HCT116 (cell line): ENCODE data around the gene ABCC2. TPM values are rescaled to one million over a fixed set of nuclear protein-coding genes. Genes with fewer than 3 reads are reported as not detected.

ENCODE experiments used
- ATAC-seq: fragments of 200-7000 bp; cut with Tn5 transposase; 2 replicates; pipeline ENCODE4 v1.9.1; 2020; ENCODE audit warnings: mild to moderate bottlenecking, moderate library complexity
- BruUV-seq: library from RNA; stranded (reverse); fragments of 400-500 nt; replicated peaks from 2 replicates; lab custom pipeline; 2021; lab: Mats Ljungman, UMichigan
- CTCF ChIA-PET: fragments of 300-600 bp; sonication (Branson Sonifier 250); formaldehyde crosslinking; loops from one replicate; lab custom pipeline; 2021; ENCODE audit warnings: antibody characterized with exemption; lab: Charles Lee
- POLR2A ChIA-PET: fragments of 300-600, 350-600 bp; sonication (Branson Sonifier 250); formaldehyde crosslinking; loops from one replicate; lab custom pipeline; 2021; ENCODE audit warnings: antibody characterized with exemption; lab: Charles Lee
- RAD21 ChIA-PET, 2 experiments: fragments of 300-600 bp; sonication (Branson Sonifier 250); formaldehyde crosslinking; loops; one replicate each; lab custom pipeline; 2023; ENCODE audit warnings: low total read pairs in 2 of 2; ENCODE audit not compliant: uncharacterized antibody in 2 of 2, unreplicated experiment in 2 of 2, low non-redundant PET in 1 of 2; lab: Charles Lee
- DNase-seq: peaks from one replicate; pipeline ENCODE4 v3.0.0-alpha.2; 2010; ENCODE audit warnings: low read depth, low spot score
- H2AFZ ChIP-seq: fragments of 200-600 bp; shearing (Covaris generic), sonication (generic); 2 replicates; pipeline ENCODE4 v1.6.1; 2017; ENCODE audit warnings: low read depth, mixed run types, mixed read lengths, antibody characterized with exemption, low read length; ENCODE audit not compliant: poor library complexity, severe bottlenecking
- H3K27ac ChIP-seq: 2 replicates; pipeline ENCODE4 v1.5.1; 2012; ENCODE audit warnings: low read depth, low read length
- H3K27me3 ChIP-seq: fragments of 200-600 bp; sonication (generic); 2 replicates; pipeline ENCODE4 v1.6.1; 2016; ENCODE audit warnings: mixed run types, low read length, mixed read lengths; ENCODE audit not compliant: insufficient read depth
- H3K36me3 ChIP-seq, 2 experiments: fragments of 200-500 bp in 1 of 2; fragments of 200-600 bp in 1 of 2; sonication (Bioruptor generic) in 1 of 2; sonication (generic) in 1 of 2; 2 replicates each; pipeline versions ENCODE4 v1.5.1 to v1.6.1; 2014 to 2016; ENCODE audit warnings: low read length in 2 of 2, inconsistent platforms in 1 of 2, mixed read lengths in 1 of 2, mixed run types in 1 of 2; ENCODE audit not compliant: insufficient read depth in 2 of 2, control insufficient read depth in 1 of 2
- H3K4me1 ChIP-seq, 2 experiments: fragments of 200-600 bp in 1 of 2; sonication (generic) in 1 of 2; 2 replicates each; pipeline versions ENCODE4 v1.5.1 to v1.6.1; 2012 to 2017; ENCODE audit warnings: low read length in 2 of 2, inconsistent platforms in 1 of 2, mild to moderate bottlenecking in 1 of 2, mixed read lengths in 1 of 2, mixed run types in 1 of 2, moderate library complexity in 1 of 2; ENCODE audit not compliant: insufficient read depth in 2 of 2, control insufficient read depth in 1 of 2
- H3K4me2 ChIP-seq: fragments of 200-600 bp; sonication (generic); 2 replicates; pipeline ENCODE4 v1.6.1; 2017; ENCODE audit warnings: mixed run types, low read length, mixed read lengths
- H3K4me3 ChIP-seq, 2 experiments: fragments of 200-600 bp in 1 of 2; sonication (generic) in 1 of 2; replicated peaks in 1 of 2; 2 replicates each; pipeline ENCODE4 v1.5.1; 2011 to 2016; ENCODE audit warnings: low read length in 2 of 2, control low read depth in 1 of 2, low read depth in 1 of 2, mild to moderate bottlenecking in 1 of 2, mixed read lengths in 1 of 2, mixed run types in 1 of 2
- H3K79me2 ChIP-seq: fragments of 200-600 bp; sonication (generic); 2 replicates; pipeline ENCODE4 v1.6.1; 2017; ENCODE audit warnings: mild to moderate bottlenecking, mixed run types, low read length, moderate library complexity, mixed read lengths; ENCODE audit not compliant: insufficient read depth
- H3K9ac ChIP-seq: fragments of 200-600 bp; sonication (generic); 2 replicates; pipeline ENCODE4 v1.6.1; 2016; ENCODE audit warnings: low read length, mixed read lengths
- H3K9me2 ChIP-seq: fragments of 200-600 bp; sonication (generic), shearing (Covaris generic); 2 replicates; pipeline ENCODE4 v1.6.1; 2017; ENCODE audit warnings: mixed run types, mild to moderate bottlenecking, moderate library complexity; ENCODE audit not compliant: insufficient read depth
- H3K9me3 ChIP-seq, 2 experiments: fragments of 200-500 bp in 1 of 2; fragments of 200-600 bp in 1 of 2; sonication (Bioruptor generic) in 1 of 2; sonication (generic) in 1 of 2; 2 replicates each; pipeline ENCODE4 v1.6.1; 2014 to 2017; ENCODE audit warnings: low read length in 2 of 2, mixed read lengths in 2 of 2, inconsistent platforms in 1 of 2, low read depth in 1 of 2, mild to moderate bottlenecking in 1 of 2, mixed run types in 1 of 2, moderate library complexity in 1 of 2; ENCODE audit not compliant: control insufficient read depth in 1 of 2, insufficient read depth in 1 of 2
- H4K20me1 ChIP-seq: fragments of 200-600 bp; sonication (generic), shearing (Covaris generic); 2 replicates; pipeline ENCODE4 v1.6.1; 2017; ENCODE audit warnings: mixed run types, mild to moderate bottlenecking, moderate library complexity; ENCODE audit not compliant: insufficient read depth
- CBX3 ChIP-seq: IDR thresholded peaks from 2 replicates; pipeline ENCODE4 v1.6.1; 2012; ENCODE audit warnings: low read depth
- CEBPB ChIP-seq: IDR thresholded peaks from 2 replicates; pipeline ENCODE4 v1.6.1; 2012; ENCODE audit warnings: low read depth
- EGR1 ChIP-seq: IDR thresholded peaks from 2 replicates; pipeline ENCODE4 v1.6.1; 2012; ENCODE audit warnings: low read depth
- ELF1 ChIP-seq: IDR thresholded peaks from 2 replicates; pipeline ENCODE4 v1.6.1; 2012; ENCODE audit warnings: low read depth, borderline replicate concordance
- EZH2 ChIP-seq: fragments of 200-600 bp; sonication (generic); IDR thresholded peaks from 2 replicates; pipeline ENCODE4 v1.6.1; 2017; ENCODE audit warnings: antibody characterized with exemption, mixed run types
- EZH2phosphoT487 ChIP-seq: fragments of 200-600 bp; IDR thresholded peaks from 2 replicates; pipeline ENCODE4 v1.6.1; 2018; ENCODE audit warnings: antibody characterized with exemption, borderline replicate concordance
- FOSL1 ChIP-seq: IDR thresholded peaks from 2 replicates; pipeline ENCODE4 v1.6.1; 2012; ENCODE audit warnings: low read depth
- POLR2AphosphoS5 ChIP-seq: IDR thresholded peaks from 2 replicates; pipeline ENCODE4 v1.6.1; 2011; ENCODE audit warnings: mild to moderate bottlenecking, low read depth, low read length, moderate library complexity
- RAD21 ChIP-seq: IDR thresholded peaks from 2 replicates; pipeline ENCODE4 v1.6.1; 2012; ENCODE audit warnings: low read depth, mild to moderate bottlenecking
- SIN3A ChIP-seq: IDR thresholded peaks from 2 replicates; pipeline ENCODE4 v1.6.1; 2012; ENCODE audit warnings: low read depth
- SP1 ChIP-seq: IDR thresholded peaks from 2 replicates; pipeline ENCODE4 v1.6.1; 2012; ENCODE audit warnings: low read depth
- SRF ChIP-seq: IDR thresholded peaks from 2 replicates; pipeline ENCODE4 v1.6.1; 2012; ENCODE audit warnings: low read depth
- TCF7L2 ChIP-seq: IDR thresholded peaks from 2 replicates; pipeline ENCODE4 v1.7.0; 2011; ENCODE audit warnings: borderline replicate concordance, inconsistent platforms; ENCODE audit not compliant: insufficient read depth, insufficient read length; ENCODE audit errors: extremely low read depth
- ZFX ChIP-seq: fragments of 450-650 bp; IDR thresholded peaks from 2 replicates; pipeline ENCODE4 v1.6.1; 2017
- ZNF274 ChIP-seq: fragments of 200-500 bp; sonication (Bioruptor generic); IDR thresholded peaks from 2 replicates; pipeline ENCODE4 v1.6.1; 2014; ENCODE audit warnings: mild to moderate bottlenecking, low read depth, low read length, inconsistent platforms
- intact Hi-C: fragments of 100-400 bp; cut with micrococcal nuclease; formaldehyde crosslinking; loops from 2 replicates; pipeline ENCODE4 v1.10.0; 2022
- total RNA-seq: library from RNA; stranded (reverse); gene quantifications from one replicate; pipeline ENCODE4 v1.2.1, GENCODE V29; 2021; ENCODE audit not compliant: unreplicated experiment
- TF ChIP-seq, protein P1 (sequence below): IDR thresholded peaks from 2 replicates; pipeline ENCODE4 v1.6.1; 2011; ENCODE audit warnings: mild to moderate bottlenecking, low read length, moderate library complexity; ENCODE audit not compliant: insufficient replicate concordance; ENCODE audit errors: extremely low read depth
- TF ChIP-seq, protein P2 (sequence below), 3 experiments: fragments of 200-600 bp in 1 of 3; sonication (generic) in 1 of 3; IDR thresholded peaks in 2 of 3; conservative IDR thresholded peaks in 1 of 3; 2 replicates each; pipeline ENCODE4 v1.5.1; 2012 to 2017; ENCODE audit warnings: low read depth in 2 of 3, low read length in 2 of 3, antibody characterized with exemption in 1 of 3, borderline replicate concordance in 1 of 3, control low read depth in 1 of 3, mild to moderate bottlenecking in 1 of 3, mixed read lengths in 1 of 3, mixed run types in 1 of 3, moderate library complexity in 1 of 3; ENCODE audit not compliant: insufficient read depth in 1 of 3
- TF ChIP-seq, protein P3 (sequence below): IDR thresholded peaks from 2 replicates; pipeline ENCODE4 v1.6.1; 2012; ENCODE audit warnings: low read depth
- TF ChIP-seq, protein P4 (sequence below): IDR thresholded peaks from 2 replicates; pipeline ENCODE4 v1.6.1; 2012
- TF ChIP-seq, protein P5 (sequence below): IDR thresholded peaks from 2 replicates; pipeline ENCODE4 v1.6.1; 2012

Gene ABCC2
- total RNA-seq, 1 experiment from 2014 or later: 88.2 TPM

DNA sequence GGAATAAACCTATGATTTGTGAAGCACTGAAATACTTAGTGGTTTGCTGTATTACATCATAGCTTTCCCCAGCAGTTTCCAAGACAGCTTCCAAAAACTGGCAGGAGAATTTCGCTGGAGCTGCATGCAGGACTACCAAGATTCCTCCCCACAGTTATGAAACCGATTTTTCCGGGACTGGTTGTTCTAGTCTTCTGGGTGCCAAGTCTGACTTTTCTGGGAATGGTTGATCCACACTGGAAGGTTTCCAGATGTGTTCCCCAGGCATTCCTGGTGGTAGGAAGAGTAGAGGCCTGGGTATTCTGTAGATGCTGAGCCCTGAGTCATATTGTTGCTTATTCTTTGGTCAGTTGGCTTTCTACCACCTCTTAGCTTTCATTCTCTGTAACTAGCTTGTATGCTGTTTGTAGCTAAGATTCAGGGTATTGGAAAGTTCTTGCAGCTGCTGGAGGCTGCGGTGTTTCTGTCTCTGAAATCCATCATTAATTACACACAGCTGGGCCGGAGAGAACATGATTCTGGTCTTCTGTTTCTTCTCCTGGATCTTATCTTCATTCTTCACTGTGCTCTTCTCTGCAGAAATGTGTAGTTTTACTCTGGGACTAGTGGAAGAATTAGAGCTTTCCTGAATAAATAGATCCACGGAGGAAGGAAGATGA is 6.3 kb downstream of the ABCC2 start:
- Histone ChIP-seq H3K27ac (peak overlapping the region; percentile 5; the same call in 1 of the 2 replicates), H4K20me1 (no peaks in the 10 kb centered on the region), H3K9ac (no peak overlapping the region), H3K36me3 (peaks cover 21 to 54% of the 10 kb centered on the region in 2 experiments; a peak in 3 of 4 replicates), H2AFZ (no peak overlapping the region), H3K4me1 (peaks cover 35 to 38% of the 10 kb centered on the region in 2 experiments), H3K4me3 (no peak overlapping the region), H3K9me3 (no peaks in the 10 kb centered on the region), H3K4me2 (no peak overlapping the region), H3K9me2 (no peaks in the 10 kb centered on the region), H3K27me3 (no peaks in the 10 kb centered on the region), H3K79me2 (no peaks in the 10 kb centered on the region; the same call in 1 of the 2 replicates)
- ATAC-seq (no peak), DNase-seq (no peak)
- CTCF ChIA-PET: interaction anchor here (0.9 to 1.5 kb wide), 2 partner anchors 11 to 57 kb away, joined by 4 to 5 read pairs; no protein-coding TSS in a partner anchor
- RAD21 ChIA-PET: interaction anchor here in 1 of 2 experiments (0.6 kb wide), 1 partner anchor 55 kb away, joined by 4 read pairs; no protein-coding TSS in a partner anchor
- no peak for TF ChIP-seq CBX3
- TF ChIP-seq, protein P1, sequence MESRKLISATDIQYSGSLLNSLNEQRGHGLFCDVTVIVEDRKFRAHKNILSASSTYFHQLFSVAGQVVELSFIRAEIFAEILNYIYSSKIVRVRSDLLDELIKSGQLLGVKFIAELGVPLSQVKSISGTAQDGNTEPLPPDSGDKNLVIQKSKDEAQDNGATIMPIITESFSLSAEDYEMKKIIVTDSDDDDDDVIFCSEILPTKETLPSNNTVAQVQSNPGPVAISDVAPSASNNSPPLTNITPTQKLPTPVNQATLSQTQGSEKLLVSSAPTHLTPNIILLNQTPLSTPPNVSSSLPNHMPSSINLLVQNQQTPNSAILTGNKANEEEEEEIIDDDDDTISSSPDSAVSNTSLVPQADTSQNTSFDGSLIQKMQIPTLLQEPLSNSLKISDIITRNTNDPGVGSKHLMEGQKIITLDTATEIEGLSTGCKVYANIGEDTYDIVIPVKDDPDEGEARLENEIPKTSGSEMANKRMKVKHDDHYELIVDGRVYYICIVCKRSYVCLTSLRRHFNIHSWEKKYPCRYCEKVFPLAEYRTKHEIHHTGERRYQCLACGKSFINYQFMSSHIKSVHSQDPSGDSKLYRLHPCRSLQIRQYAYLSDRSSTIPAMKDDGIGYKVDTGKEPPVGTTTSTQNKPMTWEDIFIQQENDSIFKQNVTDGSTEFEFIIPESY: no peak
- no peak for TF ChIP-seq SIN3A
- TF ChIP-seq TCF7L2: no peak
- TF ChIP-seq, protein P2, sequence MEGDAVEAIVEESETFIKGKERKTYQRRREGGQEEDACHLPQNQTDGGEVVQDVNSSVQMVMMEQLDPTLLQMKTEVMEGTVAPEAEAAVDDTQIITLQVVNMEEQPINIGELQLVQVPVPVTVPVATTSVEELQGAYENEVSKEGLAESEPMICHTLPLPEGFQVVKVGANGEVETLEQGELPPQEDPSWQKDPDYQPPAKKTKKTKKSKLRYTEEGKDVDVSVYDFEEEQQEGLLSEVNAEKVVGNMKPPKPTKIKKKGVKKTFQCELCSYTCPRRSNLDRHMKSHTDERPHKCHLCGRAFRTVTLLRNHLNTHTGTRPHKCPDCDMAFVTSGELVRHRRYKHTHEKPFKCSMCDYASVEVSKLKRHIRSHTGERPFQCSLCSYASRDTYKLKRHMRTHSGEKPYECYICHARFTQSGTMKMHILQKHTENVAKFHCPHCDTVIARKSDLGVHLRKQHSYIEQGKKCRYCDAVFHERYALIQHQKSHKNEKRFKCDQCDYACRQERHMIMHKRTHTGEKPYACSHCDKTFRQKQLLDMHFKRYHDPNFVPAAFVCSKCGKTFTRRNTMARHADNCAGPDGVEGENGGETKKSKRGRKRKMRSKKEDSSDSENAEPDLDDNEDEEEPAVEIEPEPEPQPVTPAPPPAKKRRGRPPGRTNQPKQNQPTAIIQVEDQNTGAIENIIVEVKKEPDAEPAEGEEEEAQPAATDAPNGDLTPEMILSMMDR (IDR thresholded peaks at IDR 0.05 in 2 of 3, conservative IDR thresholded peaks at IDR 0.05 in 1 of 3; ENCODE audit: borderline replicate concordance in 1 of 3, insufficient read depth in 1 of 3, low read depth in 2 of 3, low read length in 2 of 3): no peak
- TF ChIP-seq, protein P3, sequence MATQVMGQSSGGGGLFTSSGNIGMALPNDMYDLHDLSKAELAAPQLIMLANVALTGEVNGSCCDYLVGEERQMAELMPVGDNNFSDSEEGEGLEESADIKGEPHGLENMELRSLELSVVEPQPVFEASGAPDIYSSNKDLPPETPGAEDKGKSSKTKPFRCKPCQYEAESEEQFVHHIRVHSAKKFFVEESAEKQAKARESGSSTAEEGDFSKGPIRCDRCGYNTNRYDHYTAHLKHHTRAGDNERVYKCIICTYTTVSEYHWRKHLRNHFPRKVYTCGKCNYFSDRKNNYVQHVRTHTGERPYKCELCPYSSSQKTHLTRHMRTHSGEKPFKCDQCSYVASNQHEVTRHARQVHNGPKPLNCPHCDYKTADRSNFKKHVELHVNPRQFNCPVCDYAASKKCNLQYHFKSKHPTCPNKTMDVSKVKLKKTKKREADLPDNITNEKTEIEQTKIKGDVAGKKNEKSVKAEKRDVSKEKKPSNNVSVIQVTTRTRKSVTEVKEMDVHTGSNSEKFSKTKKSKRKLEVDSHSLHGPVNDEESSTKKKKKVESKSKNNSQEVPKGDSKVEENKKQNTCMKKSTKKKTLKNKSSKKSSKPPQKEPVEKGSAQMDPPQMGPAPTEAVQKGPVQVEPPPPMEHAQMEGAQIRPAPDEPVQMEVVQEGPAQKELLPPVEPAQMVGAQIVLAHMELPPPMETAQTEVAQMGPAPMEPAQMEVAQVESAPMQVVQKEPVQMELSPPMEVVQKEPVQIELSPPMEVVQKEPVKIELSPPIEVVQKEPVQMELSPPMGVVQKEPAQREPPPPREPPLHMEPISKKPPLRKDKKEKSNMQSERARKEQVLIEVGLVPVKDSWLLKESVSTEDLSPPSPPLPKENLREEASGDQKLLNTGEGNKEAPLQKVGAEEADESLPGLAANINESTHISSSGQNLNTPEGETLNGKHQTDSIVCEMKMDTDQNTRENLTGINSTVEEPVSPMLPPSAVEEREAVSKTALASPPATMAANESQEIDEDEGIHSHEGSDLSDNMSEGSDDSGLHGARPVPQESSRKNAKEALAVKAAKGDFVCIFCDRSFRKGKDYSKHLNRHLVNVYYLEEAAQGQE: no peak
- no peak for TF ChIP-seq ZNF274
- TF ChIP-seq ZFX: no peak
- TF ChIP-seq CEBPB: no peak
- TF ChIP-seq SRF: no peak
- no peak for TF ChIP-seq SP1
- TF ChIP-seq EZH2: no peak
- TF ChIP-seq EZH2phosphoT487: no peak
- no peak for TF ChIP-seq RAD21
- TF ChIP-seq, protein P4, sequence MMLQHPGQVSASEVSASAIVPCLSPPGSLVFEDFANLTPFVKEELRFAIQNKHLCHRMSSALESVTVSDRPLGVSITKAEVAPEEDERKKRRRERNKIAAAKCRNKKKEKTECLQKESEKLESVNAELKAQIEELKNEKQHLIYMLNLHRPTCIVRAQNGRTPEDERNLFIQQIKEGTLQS: no peak
- no peak for TF ChIP-seq POLR2AphosphoS5
- TF ChIP-seq, protein P5, sequence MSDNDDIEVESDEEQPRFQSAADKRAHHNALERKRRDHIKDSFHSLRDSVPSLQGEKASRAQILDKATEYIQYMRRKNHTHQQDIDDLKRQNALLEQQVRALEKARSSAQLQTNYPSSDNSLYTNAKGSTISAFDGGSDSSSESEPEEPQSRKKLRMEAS: no peak
- TF ChIP-seq FOSL1: no peak
- TF ChIP-seq ELF1: no peak
- no peak for TF ChIP-seq EGR1
- no TSS peak for BruUV-seq
- POLR2A ChIA-PET: no interaction called here
- intact Hi-C loops: no loop called here
